WTC11 (cell line): Measurements from ENCODE around the gene ZNF555. TPM values are rescaled to one million over a fixed set of nuclear protein-coding genes. Genes with fewer than 3 reads are reported as not detected.

Source experiments
- ATAC-seq: fragments of 200-7000 bp; cut with Tn5 transposase; 2 replicates; pipeline ENCODE4 v1.10.0; 2021; ENCODE audit warnings: mild to moderate bottlenecking, moderate library complexity
- CTCF ChIA-PET: fragments of 300-600 bp; sonication (Branson Sonifier 250); formaldehyde crosslinking; loops from one replicate; lab custom pipeline; 2021; ENCODE audit warnings: antibody characterized with exemption; lab: Charles Lee
- POLR2A ChIA-PET: fragments of 350-600 bp; sonication (Branson Sonifier 250); formaldehyde crosslinking; loops from one replicate; lab custom pipeline; 2021; ENCODE audit warnings: antibody characterized with exemption; lab: Charles Lee
- DNase-seq: peaks from one replicate; pipeline ENCODE4 v3.0.0; 2021; ENCODE audit warnings: low spot score
- H3K27ac Mint-ChIP-seq: 2 replicates; pipeline ENCODE4 v1.8.0; 2021; ENCODE audit warnings: mixed read lengths
- H3K27me3 Mint-ChIP-seq: 2 replicates; pipeline ENCODE4 v1.8.0; 2021; ENCODE audit warnings: low read depth, mild to moderate bottlenecking, moderate library complexity, mixed read lengths
- H3K36me3 Mint-ChIP-seq: 2 replicates; pipeline ENCODE4 v1.8.0; 2021; ENCODE audit warnings: mixed read lengths
- H3K4me1 Mint-ChIP-seq: 2 replicates; pipeline ENCODE4 v1.8.0; 2022; ENCODE audit warnings: mixed read lengths
- H3K4me3 Mint-ChIP-seq: 2 replicates; pipeline ENCODE4 v1.8.0; 2021; ENCODE audit warnings: mild to moderate bottlenecking, moderate library complexity, mixed read lengths
- H3K9me3 Mint-ChIP-seq: 2 replicates; pipeline ENCODE4 v1.8.0; 2021; ENCODE audit warnings: mixed read lengths
- ARID4B ChIP-seq: sonication (generic); formaldehyde crosslinking; IDR thresholded peaks from 2 replicates; pipeline ENCODE4 v1.8.0; 2023; ENCODE audit warnings: missing genetic modification reagents, mild to moderate bottlenecking, borderline replicate concordance
- CDX4 ChIP-seq: fragments of 250-450 bp; sonication (Bioruptor Pico); IDR thresholded peaks from 2 replicates; pipeline ENCODE4 v1.9.0; 2021; ENCODE audit warnings: moderate library complexity, mild to moderate bottlenecking, inconsistent platforms, borderline replicate concordance
- E2F5 ChIP-seq: sonication (generic); formaldehyde crosslinking; IDR thresholded peaks from 2 replicates; pipeline ENCODE4 v1.8.1; 2022; ENCODE audit warnings: mild to moderate bottlenecking, moderate library complexity, missing genetic modification reagents
- ELF4 ChIP-seq: sonication (generic); formaldehyde crosslinking; IDR thresholded peaks from 2 replicates; pipeline ENCODE4 v1.8.1; 2022; ENCODE audit warnings: low read depth, mild to moderate bottlenecking, moderate library complexity, missing genetic modification reagents
- FOXK1 ChIP-seq: sonication (generic); formaldehyde crosslinking; IDR thresholded peaks from 2 replicates; pipeline ENCODE4 v1.8.0; 2022; ENCODE audit warnings: mild to moderate bottlenecking, moderate library complexity, missing genetic modification reagents
- HMGA2 ChIP-seq: fragments of 250-450 bp; sonication (Bioruptor Pico); IDR thresholded peaks from 2 replicates; pipeline ENCODE4 v1.4.0; 2021; ENCODE audit warnings: mild to moderate bottlenecking, moderate library complexity
- HMGXB4 ChIP-seq: sonication (generic); formaldehyde crosslinking; IDR thresholded peaks from 2 replicates; pipeline ENCODE4 v1.8.1; 2023; ENCODE audit warnings: mild to moderate bottlenecking, moderate library complexity, missing genetic modification reagents
- IRF1 ChIP-seq: sonication (generic); formaldehyde crosslinking; IDR thresholded peaks from 2 replicates; pipeline ENCODE4 v1.8.0; 2023; ENCODE audit warnings: missing genetic modification reagents
- JAZF1 ChIP-seq: fragments of 250-450 bp; sonication (Bioruptor Pico); IDR thresholded peaks from 2 replicates; pipeline ENCODE4 v1.9.0; 2021; ENCODE audit warnings: moderate library complexity, mild to moderate bottlenecking, inconsistent platforms
- MXD4 ChIP-seq: fragments of 250-450 bp; sonication (Bioruptor Pico); IDR thresholded peaks from 2 replicates; pipeline ENCODE4 v1.8.0; 2021; ENCODE audit warnings: mild to moderate bottlenecking, moderate library complexity, borderline replicate concordance
- PRDM15 ChIP-seq: sonication (generic); formaldehyde crosslinking; IDR thresholded peaks from 2 replicates; pipeline ENCODE4 v1.8.0; 2022; ENCODE audit warnings: missing genetic modification reagents
- STAT6 ChIP-seq: sonication (generic); formaldehyde crosslinking; conservative IDR thresholded peaks from 2 replicates; pipeline ENCODE4 v1.8.1; 2023; ENCODE audit warnings: mild to moderate bottlenecking, low read depth, missing genetic modification reagents, moderate library complexity
- TCF7 ChIP-seq: sonication (generic); formaldehyde crosslinking; IDR thresholded peaks from 2 replicates; pipeline ENCODE4 v1.8.0; 2022; ENCODE audit warnings: mild to moderate bottlenecking, low read depth, missing genetic modification reagents, moderate library complexity
- USF1 ChIP-seq: sonication (generic); formaldehyde crosslinking; IDR thresholded peaks from 2 replicates; pipeline ENCODE4 v1.8.0; 2022; ENCODE audit warnings: mild to moderate bottlenecking, missing genetic modification reagents
- ZBTB21 ChIP-seq: sonication (generic); formaldehyde crosslinking; IDR thresholded peaks from 2 replicates; pipeline ENCODE4 v1.8.1; 2023; ENCODE audit warnings: mild to moderate bottlenecking, missing genetic modification reagents, borderline replicate concordance
- ZNF423 ChIP-seq: fragments of 250-450 bp; sonication (Bioruptor Pico); IDR thresholded peaks from 2 replicates; pipeline ENCODE4 v2.1.2; 2022; ENCODE audit warnings: mild to moderate bottlenecking, moderate library complexity
- ZSCAN18 ChIP-seq: fragments of 250-450 bp; sonication (Bioruptor Pico); IDR thresholded peaks from 2 replicates; pipeline ENCODE4 v2.1.2; 2022; ENCODE audit warnings: mild to moderate bottlenecking, moderate library complexity
- total RNA-seq: library from RNA; stranded (reverse); gene quantifications from 3 replicates; pipeline ENCODE4 v1.2.3, GENCODE V29; 2021

ZNF555 gene
- total RNA-seq, 1 experiment from 2014 or later, result 6.6 TPM

- CTCF ChIA-PET, result no interaction called here
- Mint-ChIP-seq H3K27ac (no peak overlapping the region), H3K4me3 (no peak overlapping the region), H3K4me1 (no peaks in the 10 kb centered on the region), H3K27me3 (no peaks in the 10 kb centered on the region), H3K36me3 (peaks cover 36% of the 10 kb centered on the region), H3K9me3 (no peaks in the 10 kb centered on the region)
- POLR2A ChIA-PET, result no interaction called here
- DNase-seq, result no peak
- ATAC-seq, result no peak
- no peak for TF ChIP-seq TCF7
- no peak for TF ChIP-seq JAZF1 (CRISPR knock-in tag)
- TF ChIP-seq ELF4 (CRISPR knock-in tag), result no peak
- no peak for TF ChIP-seq CDX4 (CRISPR knock-in tag)
- no peak for TF ChIP-seq MXD4 (CRISPR knock-in tag)
- no peak for TF ChIP-seq HMGXB4 (CRISPR knock-in tag)
- TF ChIP-seq STAT6 (CRISPR knock-in tag), result no peak
- TF ChIP-seq E2F5 (CRISPR knock-in tag), result no peak
- no peak for TF ChIP-seq IRF1
- TF ChIP-seq ZSCAN18, result no peak
- no peak for TF ChIP-seq ZNF423
- no peak for TF ChIP-seq ZBTB21 (CRISPR knock-in tag)
- no peak for TF ChIP-seq PRDM15 (CRISPR knock-in tag)
- no peak for TF ChIP-seq ARID4B
- TF ChIP-seq FOXK1 (CRISPR knock-in tag), result no peak
- no peak for TF ChIP-seq USF1 (CRISPR knock-in tag)
- no peak for TF ChIP-seq HMGA2 (CRISPR knock-in tag)
These were observed 35.2 kb upstream of the ZNF555 start for GRCh38 chr19:2805991-2806649.
